ENCODE results near the gene COQ8A.

COQ8A gene

GRCh38 chr1:226952118-226952441 lies 12.0 kb downstream of the COQ8A start:
- H3K36me3 ChIP-seq (ENCODE audit: insufficient read depth, low read length): no peaks in the 10 kb centered on the region
- H3K4me3 ChIP-seq (ENCODE audit: low read depth, low read length, poor library complexity, severe bottlenecking): no peak overlapping the region
- H3K9me3 ChIP-seq (ENCODE audit: low read length): no peaks in the 10 kb centered on the region
- H3F3A ChIP-seq (ENCODE audit: insufficient read depth, low read length): no peaks in the 10 kb centered on the region
- no peaks in the 10 kb centered on the region for H3K9me2 ChIP-seq (ENCODE audit: low read depth, low read length)
- H3K4me1 ChIP-seq (ENCODE audit: insufficient read depth, low read length, severe bottlenecking): no peaks in the 10 kb centered on the region
- H3K27me3 ChIP-seq (ENCODE audit: insufficient read depth, low read length): no peaks in the 10 kb centered on the region
- TF ChIP-seq CTCF (IDR thresholded peaks at IDR 0.05; ENCODE audit: low read length) (no peak), EZH2 (IDR thresholded peaks at IDR 0.05; ENCODE audit: borderline replicate concordance, low read length) (no peak)
- no peaks in the 10 kb centered on the region for H3K79me2 ChIP-seq (ENCODE audit: insufficient read depth, low read length)
- no peak overlapping the region for H3K27ac ChIP-seq (ENCODE audit: low read depth, low read length, poor library complexity, severe bottlenecking)
- H4K20me1 ChIP-seq (ENCODE audit: insufficient read depth, low read length): no peaks in the 10 kb centered on the region
- H2AFZ ChIP-seq (ENCODE audit: low read length): no peak overlapping the region
- no peak overlapping the region for H3K9ac ChIP-seq (ENCODE audit: low read length)
- no peak overlapping the region for H3K4me2 ChIP-seq (ENCODE audit: low read length)

- no peaks in the 10 kb centered on the region for H3K9me2 ChIP-seq (ENCODE audit: low read depth, low read length)
- H4K20me1 ChIP-seq (ENCODE audit: insufficient read depth, low read length): no peaks in the 10 kb centered on the region
- no peaks in the 10 kb centered on the region for H3K27me3 ChIP-seq (ENCODE audit: insufficient read depth, low read length)
- H3K9ac ChIP-seq (ENCODE audit: low read length): no peak overlapping the region
- H3K9me3 ChIP-seq (ENCODE audit: low read length): no peaks in the 10 kb centered on the region
- H3K27ac ChIP-seq (ENCODE audit: low read depth, low read length, poor library complexity, severe bottlenecking): no peak overlapping the region
- no peaks in the 10 kb centered on the region for H3K36me3 ChIP-seq (ENCODE audit: insufficient read depth, low read length)
- TF ChIP-seq CTCF (IDR thresholded peaks at IDR 0.05; ENCODE audit: low read length): no peak
- TF ChIP-seq EZH2 (IDR thresholded peaks at IDR 0.05; ENCODE audit: borderline replicate concordance, low read length): no peak
- no peak overlapping the region for H3K4me2 ChIP-seq (ENCODE audit: low read length)
- no peaks in the 10 kb centered on the region for H3F3A ChIP-seq (ENCODE audit: insufficient read depth, low read length)
- H3K4me3 ChIP-seq (ENCODE audit: low read depth, low read length, poor library complexity, severe bottlenecking): no peak overlapping the region
- no peaks in the 10 kb centered on the region for H3K79me2 ChIP-seq (ENCODE audit: insufficient read depth, low read length)
- H3K4me1 ChIP-seq (ENCODE audit: insufficient read depth, low read length, severe bottlenecking): no peaks in the 10 kb centered on the region
- H2AFZ ChIP-seq (ENCODE audit: low read length): no peak overlapping the region
Measured at GRCh38 chr1:226953175-226953800, 13.2 kb downstream of the COQ8A start.

GRCh38 chr1:226954337-226954736 lies 14.2 kb downstream of the COQ8A start:
- H3K27me3 ChIP-seq (ENCODE audit: insufficient read depth, low read length): no peaks in the 10 kb centered on the region
- H3K4me2 ChIP-seq (ENCODE audit: low read length): no peak overlapping the region
- H2AFZ ChIP-seq (ENCODE audit: low read length): no peak overlapping the region
- H3K27ac ChIP-seq (ENCODE audit: low read depth, low read length, poor library complexity, severe bottlenecking): no peak overlapping the region
- H3F3A ChIP-seq (ENCODE audit: insufficient read depth, low read length): no peaks in the 10 kb centered on the region
- no peak overlapping the region for H3K9ac ChIP-seq (ENCODE audit: low read length)
- H3K4me1 ChIP-seq (ENCODE audit: insufficient read depth, low read length, severe bottlenecking): no peaks in the 10 kb centered on the region
- no peak overlapping the region for H3K4me3 ChIP-seq (ENCODE audit: low read depth, low read length, poor library complexity, severe bottlenecking)
- H3K36me3 ChIP-seq (ENCODE audit: insufficient read depth, low read length): no peaks in the 10 kb centered on the region
- H3K9me2 ChIP-seq (ENCODE audit: low read depth, low read length): no peaks in the 10 kb centered on the region
- no peak for TF ChIP-seq EZH2 (IDR thresholded peaks at IDR 0.05; ENCODE audit: borderline replicate concordance, low read length)
- no peak for TF ChIP-seq CTCF (IDR thresholded peaks at IDR 0.05; ENCODE audit: low read length)
- H3K79me2 ChIP-seq (ENCODE audit: insufficient read depth, low read length): no peaks in the 10 kb centered on the region
- no peaks in the 10 kb centered on the region for H3K9me3 ChIP-seq (ENCODE audit: low read length)
- H4K20me1 ChIP-seq (ENCODE audit: insufficient read depth, low read length): no peaks in the 10 kb centered on the region

Data from OCI-LY1 (cell line).